K562 (cell line): Measurements from ENCODE around the gene PRKACB. TPM values are rescaled to one million over a fixed set of nuclear protein-coding genes. Genes with fewer than 3 reads are reported as not detected.

Experiments used
- BRCA1 ChIP-seq, 2 experiments: fragments of 450-650 bp in 1 of 2; sonication (generic) in 1 of 2; formaldehyde crosslinking in 1 of 2; IDR thresholded peaks; 2 replicates each; pipeline versions ENCODE4 v1.5.0 to v1.6.1; 2017 to 2020; ENCODE audit warnings: mild to moderate bottlenecking in 1 of 2, missing genetic modification reagents in 1 of 2
- DDX20 ChIP-seq: fragments of 450-650 bp; IDR thresholded peaks from 2 replicates; pipeline ENCODE4 v1.6.1; 2016; ENCODE audit warnings: missing genetic modification characterization, low read depth, mild to moderate bottlenecking, missing compliant biosample characterization, moderate library complexity
- E2F3 ChIP-seq: fragments of 250-450 bp; sonication (Bioruptor Pico); IDR thresholded peaks from 2 replicates; pipeline ENCODE4 v1.4.0; 2020; ENCODE audit warnings: mild to moderate bottlenecking
- FOSL1 ChIP-seq: fragments of 200-800 bp; sonication (Bioruptor generic); conservative IDR thresholded peaks from 2 replicates; pipeline ENCODE4 v1.6.1; 2016; ENCODE audit warnings: missing genetic modification characterization, missing compliant biosample characterization
- FOXA1 ChIP-seq: fragments of 450-650 bp; IDR thresholded peaks from 2 replicates; pipeline ENCODE4 v1.6.1; 2016; ENCODE audit warnings: mild to moderate bottlenecking, borderline replicate concordance
- GTF2F1 ChIP-seq: IDR thresholded peaks from 2 replicates; pipeline ENCODE4 v1.6.1; 2011; ENCODE audit warnings: low read depth, low read length, improper control_type of control experiment
- NCOA1 ChIP-seq: fragments of 450-650 bp; IDR thresholded peaks from 2 replicates; pipeline ENCODE4 v1.6.1; 2016; ENCODE audit warnings: low read depth
- PYGO2 ChIP-seq: fragments of 450-650 bp; IDR thresholded peaks from 2 replicates; pipeline ENCODE4 v1.6.1; 2016; ENCODE audit warnings: mild to moderate bottlenecking, missing genetic modification characterization, moderate library complexity, missing compliant biosample characterization
- SETDB1 ChIP-seq: IDR thresholded peaks from one replicate; pipeline ENCODE4 v1.6.1; 2012; ENCODE audit warnings: low read length, control low read depth, inconsistent platforms
- SMAD2 ChIP-seq: fragments of 150-350 bp; IDR thresholded peaks from 2 replicates; pipeline ENCODE4 v1.6.1; 2014; ENCODE audit warnings: low read depth, mild to moderate bottlenecking, low read length
- SRSF9 ChIP-seq: fragments of 200-400 bp; formaldehyde crosslinking; IDR thresholded peaks from 2 replicates; pipeline ENCODE4 v1.6.1; 2017; ENCODE audit warnings: low read depth, low read length, borderline replicate concordance
- SUPT5H ChIP-seq: fragments of 450-650 bp; IDR thresholded peaks from 2 replicates; pipeline ENCODE4 v1.6.1; 2016
- TCF7 ChIP-seq: sonication (generic); IDR thresholded peaks from 2 replicates; pipeline ENCODE4 v1.6.1; 2016; ENCODE audit warnings: antibody characterized with exemption, borderline replicate concordance
- TRIM28 ChIP-seq: fragments of 450-650 bp; IDR thresholded peaks from 2 replicates; pipeline ENCODE4 v1.6.1; 2017
- U2AF1 ChIP-seq: fragments of 200-400 bp; formaldehyde crosslinking; optimal IDR thresholded peaks from 2 replicates; pipeline ENCODE3; 2017; ENCODE audit warnings: mild to moderate bottlenecking, low read depth, low read length, moderate library complexity
- ZFPM2 ChIP-seq: fragments of 250-450 bp; sonication (Bioruptor Pico); IDR thresholded peaks from 2 replicates; pipeline ENCODE4 v1.5.1; 2022; ENCODE audit warnings: mild to moderate bottlenecking
- ZNF184 ChIP-seq: sonication (generic); formaldehyde crosslinking; IDR thresholded peaks from 2 replicates; pipeline ENCODE4 v1.5.0; 2020; ENCODE audit warnings: missing genetic modification reagents
- ZNF280A ChIP-seq: fragments of 450-650 bp; IDR thresholded peaks from 2 replicates; pipeline ENCODE4 v1.6.1; 2018; ENCODE audit warnings: mild to moderate bottlenecking, low read depth; ENCODE audit not compliant: partially characterized antibody
- ZNF408 ChIP-seq: fragments of 250-450 bp; sonication (Bioruptor Pico); IDR thresholded peaks from 2 replicates; pipeline ENCODE4 v1.4.0; 2020; ENCODE audit warnings: low read depth, mild to moderate bottlenecking, moderate library complexity
- ZNF561 ChIP-seq: fragments of 450-650 bp; formaldehyde crosslinking; conservative IDR thresholded peaks from 2 replicates; pipeline ENCODE4 v1.4.0; 2020; ENCODE audit warnings: mild to moderate bottlenecking, moderate library complexity
- ZNF76 ChIP-seq: fragments of 250-450 bp; sonication (Bioruptor Pico); IDR thresholded peaks from 2 replicates; pipeline ENCODE4 v1.4.0; 2020; ENCODE audit warnings: mild to moderate bottlenecking, moderate library complexity, borderline replicate concordance
- polyA plus RNA-seq, 8 experiments: library from polyadenylated mRNA; depleted of rRNA in 4 of 8; stranded (reverse) in 5 of 8; unstranded in 3 of 8; fragments of >200 nt; fragmentation: Nextera tagmentation in 2 of 8; fragmentation: Illumina TruSeq in 1 of 8; extraction: Ambion mirVana in 2 of 8; extraction: Trizol in 1 of 8; gene quantifications; 2 replicates each; pipeline versions ENCODE4 v1.2.1 to v1.2.3, GENCODE V29; 2011 to 2014; ENCODE audit warnings: inconsistent platforms in 1 of 8, missing spikeins in 1 of 8
- total RNA-seq, 7 experiments: library from RNA; depleted of rRNA in 6 of 7; stranded (reverse); fragments of >200 nt in 6 of 7; fragmentation: Illumina TruSeq in 2 of 7; extraction: Trizol in 2 of 7; gene quantifications; 2 replicates each; pipeline versions ENCODE4 v1.2.1 to v1.2.3, GENCODE V29; 2011 to 2021; ENCODE audit warnings: low replicate concordance in 1 of 7
- TF ChIP-seq, protein P1 (sequence below): sonication (generic); formaldehyde crosslinking; IDR thresholded peaks from 2 replicates; pipeline ENCODE4 v1.8.0; 2022; ENCODE audit warnings: mild to moderate bottlenecking, missing genetic modification reagents
- TF ChIP-seq, protein P2 (sequence below), 2 experiments: fragments of 450-650 bp in 1 of 2; IDR thresholded peaks; 2 replicates each; pipeline ENCODE4 v1.6.1; 2011 to 2017; ENCODE audit warnings: low read depth in 2 of 2, antibody characterized with exemption in 1 of 2, borderline replicate concordance in 1 of 2, low read length in 1 of 2, mild to moderate bottlenecking in 1 of 2, mixed read lengths in 1 of 2; ENCODE audit not compliant: control insufficient read depth in 1 of 2

The PRKACB gene
- total and polyA plus RNA-seq, 9 of the 15 experiments (the other 6 are each of a cell fraction or from before 2014, with no cell fraction given), result 1.1 to 5.2 (median 2.8) TPM

DNA sequence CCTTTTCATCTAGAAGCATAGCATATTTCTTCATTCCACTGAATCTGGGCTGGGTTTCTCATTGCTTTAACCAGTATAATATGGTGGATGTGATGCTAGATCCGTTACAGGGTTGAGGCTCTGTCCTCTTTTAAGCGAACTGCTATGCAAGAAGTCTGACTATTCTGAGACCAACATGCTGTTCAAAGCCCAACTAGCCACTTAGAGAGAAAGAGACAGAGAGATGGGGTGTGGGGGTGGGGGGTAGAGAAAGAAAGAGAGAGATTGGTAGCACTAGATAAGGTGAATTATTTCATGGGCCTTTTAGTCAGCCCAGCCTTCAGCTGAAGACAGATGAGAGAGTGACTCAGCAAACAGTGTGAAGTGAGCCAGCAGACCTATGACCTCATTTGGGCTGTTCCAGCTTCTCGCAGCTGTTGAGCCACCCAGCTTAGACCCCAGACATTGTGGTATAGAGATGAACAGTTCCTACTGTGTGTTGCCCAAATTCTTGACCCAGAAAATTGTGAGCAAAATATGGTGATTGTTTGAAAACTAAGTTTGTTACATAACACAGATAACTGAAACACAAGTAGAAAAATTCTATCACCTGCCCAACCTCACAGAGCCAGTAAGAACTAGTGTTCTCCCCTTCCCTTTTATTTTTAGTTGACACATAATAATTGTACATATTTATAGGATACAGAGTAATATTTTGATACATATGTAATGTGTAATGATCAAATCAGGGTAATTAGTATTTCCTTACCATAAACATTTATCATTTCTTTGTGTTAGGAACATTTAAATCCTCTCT, 40.7 kb upstream of the PRKACB start (continued):
- TF ChIP-seq DDX20, result peak; percentile 75
- TF ChIP-seq E2F3 (CRISPR knock-in tag), result no peak
- TF ChIP-seq, protein P1, sequence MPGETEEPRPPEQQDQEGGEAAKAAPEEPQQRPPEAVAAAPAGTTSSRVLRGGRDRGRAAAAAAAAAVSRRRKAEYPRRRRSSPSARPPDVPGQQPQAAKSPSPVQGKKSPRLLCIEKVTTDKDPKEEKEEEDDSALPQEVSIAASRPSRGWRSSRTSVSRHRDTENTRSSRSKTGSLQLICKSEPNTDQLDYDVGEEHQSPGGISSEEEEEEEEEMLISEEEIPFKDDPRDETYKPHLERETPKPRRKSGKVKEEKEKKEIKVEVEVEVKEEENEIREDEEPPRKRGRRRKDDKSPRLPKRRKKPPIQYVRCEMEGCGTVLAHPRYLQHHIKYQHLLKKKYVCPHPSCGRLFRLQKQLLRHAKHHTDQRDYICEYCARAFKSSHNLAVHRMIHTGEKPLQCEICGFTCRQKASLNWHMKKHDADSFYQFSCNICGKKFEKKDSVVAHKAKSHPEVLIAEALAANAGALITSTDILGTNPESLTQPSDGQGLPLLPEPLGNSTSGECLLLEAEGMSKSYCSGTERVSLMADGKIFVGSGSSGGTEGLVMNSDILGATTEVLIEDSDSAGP (CRISPR knock-in tag), result no peak
- no peak for TF ChIP-seq ZNF561 (CRISPR knock-in tag)
- TF ChIP-seq PYGO2, result no peak
- no peak for TF ChIP-seq U2AF1
- TF ChIP-seq, protein P2, sequence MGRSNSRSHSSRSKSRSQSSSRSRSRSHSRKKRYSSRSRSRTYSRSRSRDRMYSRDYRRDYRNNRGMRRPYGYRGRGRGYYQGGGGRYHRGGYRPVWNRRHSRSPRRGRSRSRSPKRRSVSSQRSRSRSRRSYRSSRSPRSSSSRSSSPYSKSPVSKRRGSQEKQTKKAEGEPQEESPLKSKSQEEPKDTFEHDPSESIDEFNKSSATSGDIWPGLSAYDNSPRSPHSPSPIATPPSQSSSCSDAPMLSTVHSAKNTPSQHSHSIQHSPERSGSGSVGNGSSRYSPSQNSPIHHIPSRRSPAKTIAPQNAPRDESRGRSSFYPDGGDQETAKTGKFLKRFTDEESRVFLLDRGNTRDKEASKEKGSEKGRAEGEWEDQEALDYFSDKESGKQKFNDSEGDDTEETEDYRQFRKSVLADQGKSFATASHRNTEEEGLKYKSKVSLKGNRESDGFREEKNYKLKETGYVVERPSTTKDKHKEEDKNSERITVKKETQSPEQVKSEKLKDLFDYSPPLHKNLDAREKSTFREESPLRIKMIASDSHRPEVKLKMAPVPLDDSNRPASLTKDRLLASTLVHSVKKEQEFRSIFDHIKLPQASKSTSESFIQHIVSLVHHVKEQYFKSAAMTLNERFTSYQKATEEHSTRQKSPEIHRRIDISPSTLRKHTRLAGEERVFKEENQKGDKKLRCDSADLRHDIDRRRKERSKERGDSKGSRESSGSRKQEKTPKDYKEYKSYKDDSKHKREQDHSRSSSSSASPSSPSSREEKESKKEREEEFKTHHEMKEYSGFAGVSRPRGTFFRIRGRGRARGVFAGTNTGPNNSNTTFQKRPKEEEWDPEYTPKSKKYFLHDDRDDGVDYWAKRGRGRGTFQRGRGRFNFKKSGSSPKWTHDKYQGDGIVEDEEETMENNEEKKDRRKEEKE (IDR thresholded peaks at IDR 0.05; ENCODE audit: borderline replicate concordance in 1 of 2, control insufficient read depth in 1 of 2, low read depth in 2 of 2, low read length in 1 of 2), result no peak
- TF ChIP-seq TRIM28, result peak; percentile 67; the same call in 1 of the 2 replicates
- no peak for TF ChIP-seq SMAD2
- no peak for TF ChIP-seq BRCA1 (IDR thresholded peaks at IDR 0.05)
- TF ChIP-seq BRCA1 (CRISPR knock-in tag; IDR thresholded peaks at IDR 0.05), result no peak
- TF ChIP-seq FOXA1, result no peak
- TF ChIP-seq GTF2F1, result no peak
- TF ChIP-seq ZNF280A, result no peak
- TF ChIP-seq SETDB1, result no peak
- TF ChIP-seq ZNF76 (CRISPR knock-in tag), result no peak
- no peak for TF ChIP-seq ZFPM2 (CRISPR knock-in tag)
- TF ChIP-seq ZNF408 (CRISPR knock-in tag), result no peak
- TF ChIP-seq NCOA1, result peak; percentile 84; the same call in 1 of the 2 replicates
- no peak for TF ChIP-seq ZNF184 (CRISPR knock-in tag)
- no peak for TF ChIP-seq SUPT5H
- peak; percentile 91 for TF ChIP-seq FOSL1 (tag)
- no peak for TF ChIP-seq TCF7
- TF ChIP-seq SRSF9, result no peak
